Gastroesophageal sphincter (tissue), 3 donors: ENCODE measurements around the gene ST6GALNAC3.

Source experiments
- EP300 ChIP-seq: sonication (generic); formaldehyde crosslinking; IDR thresholded peaks from one replicate; pipeline ENCODE4 v1.6.1; 2017; ENCODE audit warnings: antibody characterized with exemption, mild to moderate bottlenecking
- POLR2A ChIP-seq, 2 donors: fragments of 450-650 bp; IDR thresholded peaks; one replicate each; pipeline ENCODE4 v1.6.1; 2017; ENCODE audit warnings: antibody characterized with exemption in 2 of 2, mild to moderate bottlenecking in 2 of 2, moderate library complexity in 1 of 2
- POLR2AphosphoS5 ChIP-seq: sonication (generic); formaldehyde crosslinking; IDR thresholded peaks from one replicate; pipeline ENCODE4 v1.6.1; 2017; ENCODE audit warnings: antibody characterized with exemption
- TF ChIP-seq, protein P1 (sequence below), 4 experiments: fragments of 200-600 bp in 2 of 4; fragments of 450-650 bp in 2 of 4; sonication (generic) in 1 of 4; IDR thresholded peaks; one replicate each; pipeline ENCODE4 v1.5.1; 2017 to 2019; ENCODE audit warnings: antibody characterized with exemption in 4 of 4, mild to moderate bottlenecking in 2 of 4, moderate library complexity in 2 of 4

DNA sequence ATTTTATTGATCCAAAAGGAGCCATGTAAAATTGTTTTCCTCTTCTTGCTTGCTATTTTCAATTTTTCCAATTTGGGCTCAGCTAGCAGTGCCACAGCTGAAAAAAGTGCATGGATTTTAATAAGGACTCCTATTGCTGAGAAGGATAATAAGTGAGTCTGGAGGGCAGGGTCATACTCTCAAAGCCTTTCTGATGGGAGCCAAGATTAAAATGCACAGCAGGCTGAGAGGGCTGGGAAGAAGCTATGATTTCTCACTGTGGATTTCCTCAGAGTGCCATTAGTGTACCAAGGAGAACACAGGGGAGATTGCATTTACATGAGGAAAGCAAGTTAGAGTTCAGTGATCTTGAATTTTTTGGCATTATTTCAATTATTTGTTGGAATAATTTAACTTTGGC, 261.3 kb downstream of the ST6GALNAC3 start:
- TF ChIP-seq, protein P1, sequence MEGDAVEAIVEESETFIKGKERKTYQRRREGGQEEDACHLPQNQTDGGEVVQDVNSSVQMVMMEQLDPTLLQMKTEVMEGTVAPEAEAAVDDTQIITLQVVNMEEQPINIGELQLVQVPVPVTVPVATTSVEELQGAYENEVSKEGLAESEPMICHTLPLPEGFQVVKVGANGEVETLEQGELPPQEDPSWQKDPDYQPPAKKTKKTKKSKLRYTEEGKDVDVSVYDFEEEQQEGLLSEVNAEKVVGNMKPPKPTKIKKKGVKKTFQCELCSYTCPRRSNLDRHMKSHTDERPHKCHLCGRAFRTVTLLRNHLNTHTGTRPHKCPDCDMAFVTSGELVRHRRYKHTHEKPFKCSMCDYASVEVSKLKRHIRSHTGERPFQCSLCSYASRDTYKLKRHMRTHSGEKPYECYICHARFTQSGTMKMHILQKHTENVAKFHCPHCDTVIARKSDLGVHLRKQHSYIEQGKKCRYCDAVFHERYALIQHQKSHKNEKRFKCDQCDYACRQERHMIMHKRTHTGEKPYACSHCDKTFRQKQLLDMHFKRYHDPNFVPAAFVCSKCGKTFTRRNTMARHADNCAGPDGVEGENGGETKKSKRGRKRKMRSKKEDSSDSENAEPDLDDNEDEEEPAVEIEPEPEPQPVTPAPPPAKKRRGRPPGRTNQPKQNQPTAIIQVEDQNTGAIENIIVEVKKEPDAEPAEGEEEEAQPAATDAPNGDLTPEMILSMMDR (IDR thresholded peaks at IDR 0.05), result no peak
- no peak for TF ChIP-seq POLR2A (IDR thresholded peaks at IDR 0.05)
- TF ChIP-seq EP300, result no peak
- TF ChIP-seq POLR2AphosphoS5, result no peak
